SK-N-SH treated with all-trans-retinoic acid at 6 μM for 48 hours (cell line): ENCODE data around the gene NTN1.

Experiments used
- ATAC-seq: fragments of 200-7000 bp; cut with Tn5 transposase; 3 replicates; pipeline ENCODE4 v1.9.1; 2020; ENCODE audit warnings: mild to moderate bottlenecking, moderate library complexity
- ARNTL ChIP-seq: fragments of 450-650 bp; formaldehyde crosslinking; IDR thresholded peaks from 2 replicates; pipeline ENCODE4 v1.5.0; 2020; ENCODE audit warnings: low read depth, mild to moderate bottlenecking, moderate library complexity, borderline replicate concordance
- CREB5 ChIP-seq: fragments of 250-450 bp; sonication (Bioruptor Pico); IDR thresholded peaks from 2 replicates; pipeline ENCODE4 v1.5.1; 2020; ENCODE audit warnings: low read depth, mild to moderate bottlenecking, moderate library complexity
- CSDC2 ChIP-seq: fragments of 250-450 bp; sonication (Bioruptor Pico); IDR thresholded peaks from 2 replicates; pipeline ENCODE4 v1.5.0; 2020; ENCODE audit warnings: mild to moderate bottlenecking, moderate library complexity
- ESRRG ChIP-seq: fragments of 250-450 bp; sonication (Bioruptor Pico); IDR thresholded peaks from 2 replicates; pipeline ENCODE4 v1.6.1; 2021; ENCODE audit warnings: mild to moderate bottlenecking
- ISL1 ChIP-seq: fragments of 250-450 bp; sonication (Bioruptor Pico); IDR thresholded peaks from 2 replicates; pipeline ENCODE4 v2.1.2; 2022; ENCODE audit warnings: mild to moderate bottlenecking, moderate library complexity
- OSR1 ChIP-seq: fragments of 250-450 bp; sonication (Bioruptor Pico); IDR thresholded peaks from 2 replicates; pipeline ENCODE4 v1.8.0; 2022; ENCODE audit warnings: moderate library complexity, mild to moderate bottlenecking, inconsistent platforms
- PPARA ChIP-seq: fragments of 250-450 bp; sonication (Bioruptor Pico); IDR thresholded peaks from 2 replicates; pipeline ENCODE4 v1.5.0; 2020; ENCODE audit warnings: mild to moderate bottlenecking, borderline replicate concordance
- RARB ChIP-seq: fragments of 250-450 bp; sonication (Bioruptor Pico); IDR thresholded peaks from 2 replicates; pipeline ENCODE4 v1.8.0; 2021; ENCODE audit warnings: mild to moderate bottlenecking, moderate library complexity
- TCF4 ChIP-seq: fragments of 250-450 bp; sonication (Bioruptor Pico); IDR thresholded peaks from 2 replicates; pipeline ENCODE4 v1.8.0; 2021; ENCODE audit warnings: mild to moderate bottlenecking, moderate library complexity, borderline replicate concordance
- TOX ChIP-seq: fragments of 250-450 bp; sonication (Bioruptor Pico); IDR thresholded peaks from 2 replicates; pipeline ENCODE4 v1.8.0; 2021; ENCODE audit warnings: mild to moderate bottlenecking, moderate library complexity, borderline replicate concordance
- TSHZ2 ChIP-seq: fragments of 250-450 bp; sonication (Bioruptor Pico); IDR thresholded peaks from 2 replicates; pipeline ENCODE4 v1.5.0; 2020; ENCODE audit warnings: mild to moderate bottlenecking, moderate library complexity
- ZC3H10 ChIP-seq: fragments of 250-450 bp; sonication (Bioruptor Pico); IDR thresholded peaks from 2 replicates; pipeline ENCODE4 v1.5.1; 2021; ENCODE audit warnings: mild to moderate bottlenecking, moderate library complexity
- ZFP3 ChIP-seq: fragments of 250-450 bp; sonication (Bioruptor Pico); IDR thresholded peaks from 2 replicates; pipeline ENCODE4 v1.5.0; 2020; ENCODE audit warnings: mild to moderate bottlenecking, moderate library complexity
- ZFP30 ChIP-seq: fragments of 450-650 bp; formaldehyde crosslinking; IDR thresholded peaks from 2 replicates; pipeline ENCODE4 v1.5.0; 2022; ENCODE audit warnings: mild to moderate bottlenecking, moderate library complexity
- ZNF565 ChIP-seq: fragments of 450-650 bp; formaldehyde crosslinking; conservative IDR thresholded peaks from 2 replicates; pipeline ENCODE4 v1.5.0; 2020; ENCODE audit warnings: low read depth, mild to moderate bottlenecking, moderate library complexity
- ZNF70 ChIP-seq: fragments of 450-650 bp; formaldehyde crosslinking; IDR thresholded peaks from 2 replicates; pipeline ENCODE4 v1.5.0; 2020; ENCODE audit warnings: mild to moderate bottlenecking, moderate library complexity
- ZNF8 ChIP-seq: fragments of 450-650 bp; formaldehyde crosslinking; IDR thresholded peaks from 2 replicates; pipeline ENCODE4 v1.5.0; 2020; ENCODE audit warnings: mild to moderate bottlenecking, moderate library complexity
- TF ChIP-seq, protein P1 (sequence below): fragments of 250-450 bp; sonication (Bioruptor Pico); IDR thresholded peaks from 2 replicates; pipeline ENCODE4 v1.5.1; 2021; ENCODE audit warnings: mild to moderate bottlenecking, moderate library complexity
- TF ChIP-seq, protein P2 (sequence below): fragments of 250-450 bp; sonication (Bioruptor Pico); IDR thresholded peaks from 2 replicates; pipeline ENCODE4 v1.8.0; 2021; ENCODE audit warnings: low read depth, mild to moderate bottlenecking, moderate library complexity, borderline replicate concordance

Gene NTN1

GRCh38 chr17:9006175-9006767 is 15.0 kb upstream of the NTN1 start:
- no peak for ATAC-seq
- TF ChIP-seq TOX (CRISPR knock-in tag), result no peak
- no peak for TF ChIP-seq TSHZ2

DNA sequence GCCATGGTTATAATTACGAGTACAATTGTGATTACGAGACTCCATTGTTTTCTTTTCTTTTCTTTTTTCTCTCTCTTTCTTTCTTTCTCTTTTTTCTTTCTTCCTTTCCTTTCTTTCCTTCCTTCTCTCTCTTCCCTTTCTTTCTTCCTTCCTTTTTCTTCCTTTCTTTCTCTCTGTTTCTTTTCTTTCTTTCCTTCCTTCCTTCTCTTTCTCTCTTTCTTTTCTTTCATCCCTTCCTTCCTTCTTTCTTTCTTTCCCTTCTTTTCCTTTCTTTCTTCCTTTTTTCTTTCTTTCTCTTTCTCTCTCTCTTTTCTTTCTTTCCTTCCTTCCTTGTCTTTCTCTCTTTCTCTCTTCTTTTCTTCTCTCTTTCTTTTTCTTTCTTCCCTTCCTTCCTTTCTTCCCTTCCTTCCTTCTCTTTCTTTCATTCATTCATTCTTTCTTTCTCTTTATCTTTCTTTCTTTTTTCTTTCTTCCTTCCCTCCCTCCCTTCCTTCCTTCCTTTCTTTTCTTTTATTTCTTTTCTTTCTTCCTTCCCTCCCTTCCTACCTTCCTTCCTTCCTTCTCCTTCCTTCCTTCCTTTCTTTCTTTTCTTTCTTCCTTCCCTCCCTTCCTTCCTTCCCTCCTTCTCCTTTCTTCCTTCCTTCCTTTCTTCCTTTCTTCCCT is 14.1 kb upstream of the NTN1 start:
- TF ChIP-seq PPARA, result no peak
- no peak for TF ChIP-seq CSDC2 (CRISPR knock-in tag)
- TF ChIP-seq OSR1 (CRISPR knock-in tag), result no peak
- no peak for ATAC-seq

- no peak for ATAC-seq
- TF ChIP-seq TCF4 (CRISPR knock-in tag) (no peak), ZNF565 (CRISPR knock-in tag) (no peak), CREB5 (CRISPR knock-in tag) (no peak), ZNF70 (CRISPR knock-in tag) (no peak), ZFP30 (CRISPR knock-in tag) (no peak)
- TF ChIP-seq, protein P1, sequence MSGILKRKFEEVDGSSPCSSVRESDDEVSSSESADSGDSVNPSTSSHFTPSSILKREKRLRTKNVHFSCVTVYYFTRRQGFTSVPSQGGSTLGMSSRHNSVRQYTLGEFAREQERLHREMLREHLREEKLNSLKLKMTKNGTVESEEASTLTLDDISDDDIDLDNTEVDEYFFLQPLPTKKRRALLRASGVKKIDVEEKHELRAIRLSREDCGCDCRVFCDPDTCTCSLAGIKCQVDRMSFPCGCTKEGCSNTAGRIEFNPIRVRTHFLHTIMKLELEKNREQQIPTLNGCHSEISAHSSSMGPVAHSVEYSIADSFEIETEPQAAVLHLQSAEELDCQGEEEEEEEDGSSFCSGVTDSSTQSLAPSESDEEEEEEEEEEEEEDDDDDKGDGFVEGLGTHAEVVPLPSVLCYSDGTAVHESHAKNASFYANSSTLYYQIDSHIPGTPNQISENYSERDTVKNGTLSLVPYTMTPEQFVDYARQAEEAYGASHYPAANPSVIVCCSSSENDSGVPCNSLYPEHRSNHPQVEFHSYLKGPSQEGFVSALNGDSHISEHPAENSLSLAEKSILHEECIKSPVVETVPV (CRISPR knock-in tag), result no peak
Measured at GRCh38 chr17:9009096-9009495, 12.2 kb upstream of the NTN1 start.

DNA sequence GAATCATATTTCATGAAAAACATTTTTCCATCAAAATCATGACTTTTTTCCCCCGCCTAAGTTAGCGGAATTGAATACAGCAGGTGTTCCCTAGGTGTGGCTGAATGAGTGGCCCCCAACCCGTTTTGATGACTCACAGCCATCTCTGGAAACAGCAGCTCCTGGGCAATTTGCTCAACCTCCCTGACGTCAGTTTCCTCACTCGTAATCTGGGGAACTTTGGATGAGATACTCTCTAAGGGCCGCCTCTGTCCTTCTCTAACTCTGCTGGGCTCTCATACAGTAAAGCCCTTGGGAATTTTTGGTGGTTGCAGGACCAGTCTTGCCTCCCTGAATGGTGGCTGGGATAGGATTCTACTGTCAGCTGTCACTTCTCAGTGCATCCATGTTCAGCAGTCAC is 11.6 kb upstream of the NTN1 start:
- TF ChIP-seq ARNTL (CRISPR knock-in tag) (no peak), CSDC2 (CRISPR knock-in tag) (no peak), ZFP30 (CRISPR knock-in tag) (no peak), CREB5 (CRISPR knock-in tag) (no peak), OSR1 (CRISPR knock-in tag) (no peak), TOX (CRISPR knock-in tag) (no peak), ZNF565 (CRISPR knock-in tag) (no peak), ESRRG (CRISPR knock-in tag) (no peak), ISL1 (CRISPR knock-in tag) (no peak), RARB (CRISPR knock-in tag) (no peak), ZNF70 (CRISPR knock-in tag) (no peak), ZC3H10 (no peak), TCF4 (CRISPR knock-in tag) (no peak), ZFP3 (no peak), ZNF8 (CRISPR knock-in tag) (no peak)
- TF ChIP-seq, protein P2, sequence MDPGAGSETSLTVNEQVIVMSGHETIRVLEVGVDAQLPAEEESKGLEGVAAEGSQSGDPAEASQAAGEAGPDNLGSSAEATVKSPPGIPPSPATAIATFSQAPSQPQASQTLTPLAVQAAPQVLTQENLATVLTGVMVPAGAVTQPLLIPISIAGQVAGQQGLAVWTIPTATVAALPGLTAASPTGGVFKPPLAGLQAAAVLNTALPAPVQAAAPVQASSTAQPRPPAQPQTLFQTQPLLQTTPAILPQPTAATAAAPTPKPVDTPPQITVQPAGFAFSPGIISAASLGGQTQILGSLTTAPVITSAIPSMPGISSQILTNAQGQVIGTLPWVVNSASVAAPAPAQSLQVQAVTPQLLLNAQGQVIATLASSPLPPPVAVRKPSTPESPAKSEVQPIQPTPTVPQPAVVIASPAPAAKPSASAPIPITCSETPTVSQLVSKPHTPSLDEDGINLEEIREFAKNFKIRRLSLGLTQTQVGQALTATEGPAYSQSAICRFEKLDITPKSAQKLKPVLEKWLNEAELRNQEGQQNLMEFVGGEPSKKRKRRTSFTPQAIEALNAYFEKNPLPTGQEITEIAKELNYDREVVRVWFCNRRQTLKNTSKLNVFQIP (CRISPR knock-in tag), result no peak
- TF ChIP-seq, protein P1 (CRISPR knock-in tag), result no peak
- no peak for ATAC-seq
